ENCODE results near the gene LHFPL2.

The LHFPL2 gene

DNA sequence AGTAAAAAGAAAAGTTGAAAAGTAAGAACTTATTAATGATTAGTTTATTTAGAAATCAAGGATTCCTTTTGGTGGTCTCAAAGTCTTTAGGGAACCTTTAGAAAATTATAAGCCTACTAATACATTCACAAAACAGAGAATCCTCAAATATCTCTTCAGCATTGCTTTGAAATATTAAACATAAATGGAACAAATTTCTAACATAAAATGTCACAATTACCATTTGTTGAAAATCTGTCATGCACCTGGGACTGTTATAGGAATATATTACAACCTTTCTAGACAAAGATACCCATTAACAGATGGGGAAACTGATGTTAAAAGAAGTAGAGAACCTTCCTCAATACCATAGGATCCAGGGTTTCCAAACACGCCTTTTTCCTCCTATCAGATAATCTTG, 83.2 kb downstream of the LHFPL2 start:
- no peak for FAIRE-seq

GRCh38 chr5:78563621-78564020, 85.0 kb downstream of the LHFPL2 start:
- FAIRE-seq: no peak

DNA sequence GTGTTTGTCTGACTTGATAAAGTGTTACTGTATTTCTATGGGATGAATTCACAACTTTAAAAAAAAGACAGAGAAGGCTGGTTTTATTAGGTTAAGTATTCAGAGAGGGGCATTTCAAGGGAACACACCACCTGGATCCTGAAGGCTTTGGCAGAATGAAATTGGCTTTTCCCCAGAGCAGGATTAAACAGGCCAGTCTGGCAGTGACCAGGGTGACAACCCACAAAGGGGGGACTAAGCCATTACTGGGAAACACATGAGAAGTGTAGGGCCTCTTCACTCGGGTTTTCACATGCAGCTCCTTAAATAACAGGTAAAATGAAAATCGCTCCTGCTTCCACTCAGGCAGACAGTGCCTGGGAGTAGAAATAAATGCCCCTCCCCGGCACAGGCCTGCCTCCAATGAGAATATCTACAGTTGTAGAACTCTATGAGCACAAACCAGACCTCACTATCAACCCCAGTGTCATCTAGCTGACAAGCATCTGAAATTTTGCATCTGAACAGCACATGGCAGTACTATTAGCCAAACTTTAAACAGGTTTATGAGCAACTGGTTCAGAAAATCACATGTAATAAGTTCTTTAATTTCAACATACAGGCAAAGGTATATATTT, 85.8 kb downstream of the LHFPL2 start:
- no peak for FAIRE-seq

GRCh38 chr5:78562001-78562400, 86.6 kb downstream of the LHFPL2 start:
- no peak for FAIRE-seq

GRCh38 chr5:78561261-78561660, 87.3 kb downstream of the LHFPL2 start:
- no peak for FAIRE-seq

- FAIRE-seq: no peak
Measured at GRCh38 chr5:78560000-78560855, 88.3 kb downstream of the LHFPL2 start.

DNA sequence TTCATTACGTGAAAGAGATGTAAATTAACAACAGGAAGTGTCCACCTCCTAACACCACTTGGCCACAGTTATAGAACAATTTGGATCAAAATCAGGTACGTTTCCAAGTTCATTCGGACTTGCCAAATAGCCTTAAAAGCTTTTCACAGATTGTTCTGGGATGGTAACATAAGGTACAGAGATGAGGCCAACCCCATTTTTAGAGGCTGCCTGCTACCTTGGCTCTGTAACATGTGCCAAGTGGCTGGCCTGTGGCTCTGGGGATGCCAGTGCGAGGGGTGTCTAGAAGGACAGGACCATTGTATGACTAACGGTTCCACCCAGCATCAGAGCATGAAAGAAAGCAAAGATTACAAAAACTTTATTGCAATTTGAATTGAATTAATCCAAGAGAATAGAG, 91.0 kb downstream of the LHFPL2 start:
- FAIRE-seq: no peak

DNA sequence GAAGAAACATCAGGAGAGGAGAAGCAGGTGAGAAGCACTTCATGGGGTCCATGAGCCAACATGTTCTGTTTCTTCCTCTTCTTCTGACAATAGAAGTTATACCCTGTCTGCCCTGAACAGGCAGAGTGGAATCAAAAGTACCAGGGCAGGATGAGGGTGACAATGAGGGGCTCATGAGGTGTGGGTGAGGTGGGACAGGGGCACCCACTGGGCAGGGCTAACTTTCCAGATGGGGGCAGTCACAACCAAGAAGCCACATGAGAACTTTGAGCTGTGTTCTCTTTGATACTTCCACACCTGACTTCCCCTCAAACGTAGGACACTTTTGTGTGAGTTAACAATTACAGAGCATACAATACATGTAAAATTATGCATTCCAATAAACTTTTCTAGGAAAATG, 92.7 kb downstream of the LHFPL2 start:
- no peak for FAIRE-seq

DNA sequence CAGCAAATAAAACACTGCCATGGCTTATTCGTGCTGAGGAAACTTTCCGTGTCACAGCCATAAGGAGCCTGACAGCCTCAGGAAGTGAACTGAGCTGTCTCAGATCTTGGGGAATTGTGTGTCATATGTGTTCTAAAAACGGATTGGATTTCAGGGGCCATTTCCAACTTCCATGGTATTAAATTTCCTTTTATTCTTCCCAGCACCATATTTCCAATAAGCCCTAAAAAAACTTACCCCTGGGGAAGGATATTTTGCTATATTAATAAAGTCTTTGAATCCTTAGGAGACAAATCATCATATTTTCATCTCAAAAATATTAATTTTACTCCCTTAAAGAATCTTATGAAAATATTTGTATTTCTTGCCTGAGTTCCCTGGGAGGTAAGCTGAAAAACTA, 93.9 kb downstream of the LHFPL2 start:
- FAIRE-seq: no peak

- FAIRE-seq: no peak
Measured at GRCh38 chr5:78553580-78554353, 94.8 kb downstream of the LHFPL2 start.

DNA sequence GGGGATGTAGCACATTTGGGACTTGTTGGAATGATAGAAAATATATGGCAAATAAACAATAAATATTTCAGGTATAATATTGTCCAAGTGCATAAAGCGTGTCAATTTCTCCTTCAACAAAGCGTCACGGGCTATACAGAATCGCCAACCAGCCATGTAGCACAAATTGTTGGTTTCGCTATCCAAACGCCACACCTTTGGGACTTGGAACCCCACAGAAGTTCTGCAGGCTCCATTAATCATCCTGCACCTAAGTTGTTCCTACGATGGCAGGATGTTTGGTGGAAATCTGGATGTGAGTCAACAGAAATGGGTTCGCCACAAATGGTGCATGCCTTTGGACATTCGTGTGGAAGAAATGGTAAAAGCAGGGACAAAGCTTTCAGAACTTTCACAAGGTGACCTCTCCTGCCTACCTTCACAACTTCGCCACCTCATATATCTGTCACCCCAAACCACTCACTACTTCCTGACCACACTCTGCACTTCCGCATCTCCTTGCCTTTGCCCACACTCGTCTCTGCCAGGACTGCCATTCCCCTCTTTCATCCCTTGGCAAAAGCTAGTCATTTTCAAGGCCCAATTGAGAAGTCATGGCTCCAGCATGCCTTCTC, 95.7 kb downstream of the LHFPL2 start:
- no peak for FAIRE-seq

DNA sequence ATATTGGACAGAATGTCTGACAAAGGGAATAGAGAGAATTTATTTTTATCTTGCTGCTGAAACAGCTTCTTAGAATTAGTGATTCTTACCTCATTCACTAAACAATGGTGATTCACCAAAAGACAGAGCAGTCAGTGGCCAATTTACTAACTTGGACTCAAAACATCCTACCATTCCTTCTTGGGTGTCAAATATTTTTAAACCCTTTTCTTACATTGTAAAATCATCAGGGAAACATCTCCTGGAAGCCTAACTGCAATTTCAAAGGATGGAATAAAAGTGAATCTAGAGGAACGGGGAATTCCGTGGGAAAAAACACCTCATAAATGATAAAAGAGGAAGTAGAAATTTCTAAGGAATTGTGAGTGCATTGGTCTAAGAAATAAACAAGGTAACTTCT, 97.7 kb downstream of the LHFPL2 start:
- no peak for FAIRE-seq

DNA sequence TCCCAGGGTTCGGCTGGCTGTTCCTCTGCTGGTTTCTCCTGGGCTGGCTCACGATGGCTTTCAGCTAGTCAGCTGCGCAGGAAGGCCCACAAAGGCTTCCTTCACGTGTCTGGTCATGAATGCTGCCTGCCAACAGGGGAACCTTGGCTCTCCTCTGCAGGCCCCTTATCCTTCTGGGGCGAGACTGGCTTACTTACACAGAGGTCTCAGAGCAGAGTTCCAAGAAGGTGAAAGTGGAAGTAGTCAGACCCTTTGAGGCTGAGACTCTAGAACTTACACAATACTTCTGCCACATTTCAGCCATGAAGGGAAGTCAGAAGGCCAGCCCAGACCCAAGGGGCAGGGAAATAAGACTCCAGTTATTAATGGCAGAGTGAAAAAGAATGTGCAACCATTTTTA, 99.5 kb downstream of the LHFPL2 start:
- no peak for FAIRE-seq

DNA sequence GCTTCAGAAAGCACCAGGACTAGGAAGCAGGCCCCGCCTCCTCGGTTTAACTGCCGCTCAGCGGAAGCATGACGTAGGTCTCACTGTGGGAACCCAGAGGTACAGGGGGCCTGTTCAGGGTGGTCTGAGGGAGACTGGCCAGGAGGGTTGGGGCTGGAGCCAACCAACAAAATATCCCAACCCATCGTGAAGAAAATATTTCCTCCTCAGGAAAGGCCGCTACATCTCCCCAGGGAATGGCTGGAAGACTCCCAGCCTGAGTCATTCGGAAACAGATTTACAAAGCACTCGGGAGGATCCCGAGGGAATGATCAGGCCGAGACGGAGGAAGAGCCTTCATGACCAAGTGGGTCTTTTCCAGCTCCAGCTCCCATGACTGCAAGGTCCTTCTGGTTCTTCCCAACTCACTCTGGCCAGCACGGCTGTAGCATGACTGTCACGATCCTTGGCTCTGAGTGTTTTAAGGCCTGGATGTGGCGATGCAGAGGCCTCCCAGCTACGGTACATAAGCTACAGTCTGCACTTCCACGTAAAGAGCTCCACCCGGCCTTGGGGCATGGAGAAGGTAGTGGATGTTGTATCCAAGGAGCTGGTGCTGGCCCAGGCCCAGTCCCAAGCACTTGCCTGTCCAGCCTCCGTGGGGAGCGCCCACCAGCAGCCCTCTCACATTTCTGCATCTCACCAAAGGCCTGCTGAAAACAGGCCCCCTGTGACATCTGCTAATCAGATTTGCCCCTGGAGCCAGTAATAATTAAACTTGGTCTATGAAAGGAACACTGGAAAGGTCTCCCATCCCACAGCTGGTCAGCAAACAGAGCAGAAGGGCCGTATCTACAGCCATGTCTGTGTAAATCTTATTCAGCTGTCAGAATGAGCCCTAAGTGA, 100.6 kb downstream of the LHFPL2 start:
- no peak for FAIRE-seq

- FAIRE-seq: no peak
Measured at GRCh38 chr5:78547183-78547582, 101.4 kb downstream of the LHFPL2 start.

DNA sequence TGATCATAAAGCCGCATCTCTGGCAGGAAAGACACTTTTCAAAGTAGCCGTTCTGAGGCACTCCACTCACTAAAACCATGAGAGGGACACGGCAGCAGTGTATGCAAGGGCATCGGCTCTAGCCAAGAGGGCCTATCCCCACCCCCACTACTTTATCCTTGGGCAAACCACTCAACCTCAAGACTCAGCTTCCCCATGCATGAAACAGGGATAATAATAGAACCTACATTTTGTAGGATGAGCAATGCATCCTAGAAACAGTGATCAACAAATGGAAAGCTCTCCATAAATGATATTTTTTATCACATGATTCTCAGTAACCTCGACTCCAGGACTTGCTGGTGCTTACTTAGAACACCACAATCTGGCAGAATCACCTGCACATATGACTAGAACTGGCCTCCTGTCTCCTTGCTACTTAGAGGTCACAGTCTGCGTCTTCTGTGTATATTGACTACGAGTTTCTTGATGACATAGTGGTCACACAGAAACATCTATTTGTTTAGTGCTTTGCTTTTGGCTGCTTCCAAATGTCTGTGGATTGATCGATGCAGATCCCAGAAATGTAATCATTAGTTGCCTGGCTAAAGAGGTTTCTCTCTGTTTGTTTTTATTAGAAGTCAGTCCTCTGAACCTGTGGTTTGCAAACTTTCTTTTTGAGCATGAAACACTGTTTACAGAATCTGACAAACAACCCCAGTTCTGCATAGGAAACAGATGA, 102.1 kb downstream of the LHFPL2 start:
- no peak for FAIRE-seq

DNA sequence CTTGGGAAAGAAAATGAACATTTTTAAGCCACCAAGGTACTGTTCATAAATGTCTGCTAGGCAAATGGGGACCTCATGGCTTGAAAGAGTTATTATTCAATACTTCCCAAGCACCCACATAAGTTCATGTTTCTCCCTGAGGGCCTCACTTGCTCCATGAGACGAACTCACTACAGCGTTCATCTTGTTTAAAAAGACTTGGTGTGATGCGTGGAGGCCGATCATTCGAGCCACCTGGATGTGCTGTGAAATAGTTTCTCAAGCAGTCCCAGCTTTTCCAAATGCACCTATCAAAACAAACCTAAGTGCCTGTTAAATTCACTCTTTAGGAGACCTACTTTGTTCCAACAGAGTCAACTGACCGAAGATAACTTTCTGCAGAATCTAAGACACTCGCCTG, 103.2 kb downstream of the LHFPL2 start:
- no peak for FAIRE-seq

GRCh38 chr5:78544561-78545201, 103.9 kb downstream of the LHFPL2 start:
- no peak for FAIRE-seq

DNA sequence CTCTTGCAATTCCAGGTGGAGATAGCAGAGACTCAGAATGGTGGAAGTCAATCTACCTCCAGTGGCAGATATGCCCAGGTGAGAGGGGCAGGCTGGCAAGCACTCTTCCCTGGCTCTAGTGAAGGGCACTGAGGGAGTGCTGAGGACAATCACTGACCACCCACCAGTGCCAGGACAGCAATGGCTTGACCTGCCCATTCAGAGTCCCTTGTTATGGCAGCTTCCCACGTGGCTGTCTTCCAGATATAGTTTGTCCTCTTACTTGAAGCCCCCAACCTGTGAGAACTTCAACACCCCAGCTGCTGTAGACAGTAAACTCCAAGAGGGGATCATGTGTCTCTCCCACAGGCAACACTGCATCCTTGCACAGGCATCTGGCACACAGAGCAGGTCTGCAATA, 104.7 kb downstream of the LHFPL2 start:
- FAIRE-seq: no peak

DNA sequence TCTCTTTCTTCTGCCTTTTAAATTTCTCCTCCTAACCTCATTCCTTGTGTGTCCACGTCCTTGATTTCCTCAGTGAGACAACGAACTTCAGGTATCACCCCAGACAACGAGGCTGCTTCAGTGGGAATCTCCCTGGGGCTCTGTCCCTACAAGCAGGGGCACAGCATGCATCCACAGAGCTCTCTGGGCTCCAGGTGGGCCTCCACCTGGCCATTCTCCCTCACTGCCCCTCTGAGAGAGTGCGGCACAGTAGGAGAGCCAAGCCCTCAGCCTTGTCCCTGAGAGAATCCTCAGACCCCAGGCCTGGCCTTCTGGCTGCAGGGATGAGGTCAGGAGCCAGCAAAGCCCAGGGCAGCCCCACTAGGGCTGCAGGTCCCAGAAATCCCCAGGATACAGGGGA, 105.3 kb downstream of the LHFPL2 start:
- FAIRE-seq: no peak

- no peak for FAIRE-seq
Measured at GRCh38 chr5:78542321-78542840, 106.2 kb downstream of the LHFPL2 start.

All from islet of Langerhans (tissue), 1 donor.